ENCODE data around the gene PTPRB. TPM values are rescaled to one million over a fixed set of nuclear protein-coding genes. Genes with fewer than 3 reads are reported as not detected.

The PTPRB gene
- total RNA-seq, 1 experiment from 2014 or later = 43.2 TPM

GRCh38 chr12:70485704-70486103 lies 151.5 kb downstream of the PTPRB start:
- no peaks in the 10 kb centered on the region for H3K27me3 Mint-ChIP-seq (ENCODE audit: unreplicated experiment)
- H3K4me3 Mint-ChIP-seq (ENCODE audit: low read depth, unreplicated experiment) = no peak overlapping the region
- no peak overlapping the region for H3K27ac Mint-ChIP-seq (ENCODE audit: unreplicated experiment)
- BruUV-seq (replicated peaks) = no TSS peak
- intact Hi-C loops (cut with micrococcal nuclease; ENCODE audit: unreplicated experiment) = loop anchor here (1.0 kb wide), 1 partner anchor 8 kb away; no protein-coding TSS in a partner anchor
- no peak for TF ChIP-seq CTCF (IDR thresholded peaks at IDR 0.05; ENCODE audit: unreplicated experiment)
- H3K4me1 Mint-ChIP-seq (ENCODE audit: low read depth, unreplicated experiment) = no peaks in the 10 kb centered on the region
- DNase-seq = no peak
- CTCF ChIA-PET = interaction anchor here (0.7 kb wide), 1 partner anchor 26 kb away, joined by 3 read pairs; no protein-coding TSS in a partner anchor
- no peaks in the 10 kb centered on the region for H3K9me3 Mint-ChIP-seq (ENCODE audit: low read depth, unreplicated experiment)
- no peaks in the 10 kb centered on the region for H3K36me3 Mint-ChIP-seq (ENCODE audit: insufficient read depth, unreplicated experiment)

GRCh38 chr12:70484464-70484863 lies 152.8 kb downstream of the PTPRB start:
- Mint-ChIP-seq H3K4me1 (ENCODE audit: low read depth, unreplicated experiment) (no peaks in the 10 kb centered on the region), H3K27ac (ENCODE audit: unreplicated experiment) (no peak overlapping the region), H3K27me3 (ENCODE audit: unreplicated experiment) (no peaks in the 10 kb centered on the region), H3K4me3 (ENCODE audit: low read depth, unreplicated experiment) (no peak overlapping the region), H3K36me3 (ENCODE audit: insufficient read depth, unreplicated experiment) (no peaks in the 10 kb centered on the region), H3K9me3 (ENCODE audit: low read depth, unreplicated experiment) (no peaks in the 10 kb centered on the region)
- DNase-seq = no peak
- CTCF ChIA-PET = interaction anchor here (0.6 kb wide), 1 partner anchor 108 kb away, joined by 5 read pairs; no protein-coding TSS in a partner anchor
- no peak for TF ChIP-seq CTCF (IDR thresholded peaks at IDR 0.05; ENCODE audit: unreplicated experiment)
- BruUV-seq (replicated peaks) = no TSS peak
- intact Hi-C loops (cut with micrococcal nuclease; ENCODE audit: unreplicated experiment) = no loop called here

GRCh38 chr12:70482764-70483163 lies 154.5 kb downstream of the PTPRB start:
- H3K27ac Mint-ChIP-seq (ENCODE audit: unreplicated experiment) = no peak overlapping the region
- H3K9me3 Mint-ChIP-seq (ENCODE audit: low read depth, unreplicated experiment) = peaks cover 2% of the 10 kb centered on the region
- TF ChIP-seq CTCF (IDR thresholded peaks at IDR 0.05; ENCODE audit: unreplicated experiment) = no peak
- H3K4me1 Mint-ChIP-seq (ENCODE audit: low read depth, unreplicated experiment) = no peaks in the 10 kb centered on the region
- BruUV-seq (replicated peaks) = no TSS peak
- no peaks in the 10 kb centered on the region for H3K27me3 Mint-ChIP-seq (ENCODE audit: unreplicated experiment)
- no peaks in the 10 kb centered on the region for H3K36me3 Mint-ChIP-seq (ENCODE audit: insufficient read depth, unreplicated experiment)
- intact Hi-C loops (cut with micrococcal nuclease; ENCODE audit: unreplicated experiment) = no loop called here
- CTCF ChIA-PET = no interaction called here
- no peak for DNase-seq
- H3K4me3 Mint-ChIP-seq (ENCODE audit: low read depth, unreplicated experiment) = no peak overlapping the region

- Mint-ChIP-seq H3K4me1 (ENCODE audit: low read depth, unreplicated experiment) (no peaks in the 10 kb centered on the region), H3K36me3 (ENCODE audit: insufficient read depth, unreplicated experiment) (no peaks in the 10 kb centered on the region), H3K4me3 (ENCODE audit: low read depth, unreplicated experiment) (no peak overlapping the region), H3K9me3 (ENCODE audit: low read depth, unreplicated experiment) (peaks cover 11% of the 10 kb centered on the region), H3K27ac (ENCODE audit: unreplicated experiment) (no peak overlapping the region), H3K27me3 (ENCODE audit: unreplicated experiment) (no peaks in the 10 kb centered on the region)
- intact Hi-C loops (cut with micrococcal nuclease; ENCODE audit: unreplicated experiment) = no loop called here
- no peak for DNase-seq
- CTCF ChIA-PET = no interaction called here
- BruUV-seq (replicated peaks) = no TSS peak
- TF ChIP-seq CTCF (IDR thresholded peaks at IDR 0.05; ENCODE audit: unreplicated experiment) = no peak
Measured at GRCh38 chr12:70469221-70469820, 167.9 kb downstream of the PTPRB start.

All from Calu3 (cell line).